GM19438 (cell line): ENCODE results near the gene OR12D1.

Experiments used
- ATAC-seq: cut with Tn5 transposase; IDR thresholded peaks from one replicate; pipeline ENCODE4 v1.9.1; 2021; ENCODE audit warnings: low read depth; ENCODE audit not compliant: unreplicated experiment

Gene OR12D1

GRCh38 chr6:29462022-29462421, 47.3 kb downstream of the OR12D1 start:
- no peak for ATAC-seq

DNA sequence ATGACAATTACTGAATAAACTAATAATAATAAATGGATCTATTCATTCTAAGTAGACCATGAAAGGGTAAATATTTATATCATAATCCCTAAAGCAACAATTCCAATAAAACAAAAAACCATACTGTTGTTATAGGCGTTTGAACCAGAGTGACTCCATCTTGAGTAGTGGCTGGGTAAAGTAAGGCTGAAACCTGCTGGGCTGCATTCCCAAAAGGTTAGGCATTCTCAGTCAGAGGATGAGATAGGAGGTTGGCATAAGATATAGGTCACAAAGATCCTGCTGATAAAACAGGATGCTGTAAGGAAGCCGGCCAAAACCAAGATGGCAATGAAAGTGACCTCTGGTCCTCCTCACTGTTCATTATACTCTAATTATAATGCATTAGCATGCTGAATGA, 50.6 kb downstream of the OR12D1 start:
- ATAC-seq = no peak

GRCh38 chr6:29465801-29466200, 51.1 kb downstream of the OR12D1 start:
- no peak for ATAC-seq

GRCh38 chr6:29466241-29466640, 51.5 kb downstream of the OR12D1 start:
- ATAC-seq = no peak
